Fibroblast of the aortic adventitia (primary cell): ENCODE measurements around the gene CFAP99. TPM values are rescaled to one million over a fixed set of nuclear protein-coding genes. Genes with fewer than 3 reads are reported as not detected.

Experiments
- DNase-seq: peaks from one replicate; pipeline ENCODE4 v3.0.0-alpha.2; 2010; ENCODE audit warnings: low read depth
- H3K4me3 ChIP-seq: 2 replicates; pipeline ENCODE4 v1.5.1; 2011; ENCODE audit warnings: low read depth, mild to moderate bottlenecking, control low read depth, low read length, moderate library complexity
- total RNA-seq: library from RNA; depleted of rRNA; stranded (reverse); fragments of >200 nt; gene quantifications from 2 replicates; pipeline ENCODE4 v1.2.3, GENCODE V29; 2012; ENCODE audit warnings: low replicate concordance
- TF ChIP-seq, protein P1 (sequence below): IDR thresholded peaks from 2 replicates; pipeline ENCODE4 v1.5.1; 2011; ENCODE audit warnings: mild to moderate bottlenecking, low read length, control low read depth, inconsistent platforms; ENCODE audit not compliant: insufficient read depth

Gene CFAP99
- total RNA-seq, 1 donor, result not detected

DNA sequence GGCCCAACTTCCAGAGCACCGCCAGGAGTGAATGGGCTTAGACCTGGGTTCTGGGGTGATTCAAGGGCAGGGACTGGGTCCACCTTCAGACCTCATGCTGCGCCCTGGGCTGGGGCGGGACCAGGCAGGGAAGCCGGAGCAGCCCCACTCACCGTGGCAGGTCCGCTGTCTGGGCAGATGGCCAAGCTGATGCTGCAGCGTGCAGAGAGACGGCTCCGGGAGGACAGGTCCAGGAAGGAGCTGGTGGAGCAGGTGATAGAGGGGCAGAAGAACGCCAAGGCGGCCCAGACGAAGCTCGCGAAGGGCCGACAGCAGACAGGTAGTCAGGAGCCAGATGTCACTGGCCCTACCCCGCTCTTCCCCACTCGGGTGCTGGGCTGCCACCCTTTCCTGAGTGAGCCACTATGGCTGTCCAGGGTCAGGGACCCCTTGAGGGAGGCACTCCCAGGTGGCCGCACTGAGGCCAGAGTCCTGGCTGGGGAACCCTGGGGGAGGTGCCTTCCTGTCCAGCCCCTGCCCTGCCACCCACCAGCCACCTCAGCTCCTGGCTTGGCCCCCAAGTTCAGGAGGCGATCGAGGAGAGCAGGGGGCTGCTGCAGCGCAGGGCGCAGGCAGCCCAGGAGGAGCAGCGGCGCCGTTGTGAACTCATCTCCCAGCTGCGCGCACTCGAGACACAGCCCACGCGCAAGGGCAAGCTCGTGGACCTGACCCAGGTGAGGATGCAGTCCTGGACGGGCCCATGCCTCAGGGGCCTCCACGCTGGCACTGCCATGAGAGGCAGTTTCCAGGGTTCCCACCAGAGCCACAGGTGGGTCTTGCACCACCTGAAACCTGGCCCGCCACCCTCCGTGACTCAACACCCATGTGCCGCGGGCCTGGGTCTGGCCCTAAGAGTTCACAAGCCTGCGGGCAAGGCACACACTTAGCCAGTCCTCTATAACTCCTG is 40.1 kb downstream of the CFAP99 start:
- TF ChIP-seq, protein P1, sequence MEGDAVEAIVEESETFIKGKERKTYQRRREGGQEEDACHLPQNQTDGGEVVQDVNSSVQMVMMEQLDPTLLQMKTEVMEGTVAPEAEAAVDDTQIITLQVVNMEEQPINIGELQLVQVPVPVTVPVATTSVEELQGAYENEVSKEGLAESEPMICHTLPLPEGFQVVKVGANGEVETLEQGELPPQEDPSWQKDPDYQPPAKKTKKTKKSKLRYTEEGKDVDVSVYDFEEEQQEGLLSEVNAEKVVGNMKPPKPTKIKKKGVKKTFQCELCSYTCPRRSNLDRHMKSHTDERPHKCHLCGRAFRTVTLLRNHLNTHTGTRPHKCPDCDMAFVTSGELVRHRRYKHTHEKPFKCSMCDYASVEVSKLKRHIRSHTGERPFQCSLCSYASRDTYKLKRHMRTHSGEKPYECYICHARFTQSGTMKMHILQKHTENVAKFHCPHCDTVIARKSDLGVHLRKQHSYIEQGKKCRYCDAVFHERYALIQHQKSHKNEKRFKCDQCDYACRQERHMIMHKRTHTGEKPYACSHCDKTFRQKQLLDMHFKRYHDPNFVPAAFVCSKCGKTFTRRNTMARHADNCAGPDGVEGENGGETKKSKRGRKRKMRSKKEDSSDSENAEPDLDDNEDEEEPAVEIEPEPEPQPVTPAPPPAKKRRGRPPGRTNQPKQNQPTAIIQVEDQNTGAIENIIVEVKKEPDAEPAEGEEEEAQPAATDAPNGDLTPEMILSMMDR, result no peak
- DNase-seq, result no peak
- no peak overlapping the region for H3K4me3 ChIP-seq

DNA sequence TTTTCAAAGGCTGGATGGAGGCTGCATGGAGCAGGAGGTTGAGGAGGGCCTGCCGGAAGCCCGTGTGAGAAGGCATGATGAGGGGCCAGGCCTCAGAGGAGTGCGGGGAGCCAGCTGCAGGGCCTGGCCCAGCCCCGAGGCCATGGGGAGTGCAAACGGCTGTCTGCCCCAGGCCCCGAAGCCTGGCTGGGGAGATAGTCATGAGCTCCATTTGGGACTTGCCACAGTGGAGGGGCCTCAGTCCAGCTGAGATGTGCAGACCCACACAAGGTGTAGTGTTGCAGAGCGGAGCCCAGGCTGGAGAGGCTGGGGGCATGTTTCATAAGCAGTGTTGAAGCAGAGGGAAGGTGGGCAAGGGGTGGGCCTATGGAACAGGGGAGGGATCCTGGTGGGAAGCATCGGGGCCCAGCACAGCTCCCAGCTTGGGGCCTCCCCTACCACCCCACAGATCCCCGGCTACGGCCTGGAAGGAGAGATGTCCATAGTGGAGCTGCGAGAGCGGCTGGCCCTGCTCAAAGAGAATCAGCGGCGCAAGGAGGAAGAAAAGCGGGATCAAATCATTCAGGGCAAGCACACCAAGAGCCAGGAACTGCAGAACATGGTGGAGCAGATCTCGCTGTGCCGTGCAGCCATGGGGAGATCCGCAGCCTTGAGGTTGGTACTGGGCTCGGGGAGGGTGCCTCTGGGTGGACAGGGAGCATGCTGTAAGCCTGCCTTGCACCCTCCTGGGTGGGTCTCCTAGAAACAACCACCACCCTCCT is 41.0 kb downstream of the CFAP99 start:
- H3K4me3 ChIP-seq, result no peak overlapping the region
- DNase-seq, result no peak
- TF ChIP-seq, protein P1, result no peak

GRCh38 chr4:2461246-2461960 is 42.6 kb downstream of the CFAP99 start:
- H3K4me3 ChIP-seq, result no peak overlapping the region
- TF ChIP-seq, protein P1, result no peak
- no peak for DNase-seq

DNA sequence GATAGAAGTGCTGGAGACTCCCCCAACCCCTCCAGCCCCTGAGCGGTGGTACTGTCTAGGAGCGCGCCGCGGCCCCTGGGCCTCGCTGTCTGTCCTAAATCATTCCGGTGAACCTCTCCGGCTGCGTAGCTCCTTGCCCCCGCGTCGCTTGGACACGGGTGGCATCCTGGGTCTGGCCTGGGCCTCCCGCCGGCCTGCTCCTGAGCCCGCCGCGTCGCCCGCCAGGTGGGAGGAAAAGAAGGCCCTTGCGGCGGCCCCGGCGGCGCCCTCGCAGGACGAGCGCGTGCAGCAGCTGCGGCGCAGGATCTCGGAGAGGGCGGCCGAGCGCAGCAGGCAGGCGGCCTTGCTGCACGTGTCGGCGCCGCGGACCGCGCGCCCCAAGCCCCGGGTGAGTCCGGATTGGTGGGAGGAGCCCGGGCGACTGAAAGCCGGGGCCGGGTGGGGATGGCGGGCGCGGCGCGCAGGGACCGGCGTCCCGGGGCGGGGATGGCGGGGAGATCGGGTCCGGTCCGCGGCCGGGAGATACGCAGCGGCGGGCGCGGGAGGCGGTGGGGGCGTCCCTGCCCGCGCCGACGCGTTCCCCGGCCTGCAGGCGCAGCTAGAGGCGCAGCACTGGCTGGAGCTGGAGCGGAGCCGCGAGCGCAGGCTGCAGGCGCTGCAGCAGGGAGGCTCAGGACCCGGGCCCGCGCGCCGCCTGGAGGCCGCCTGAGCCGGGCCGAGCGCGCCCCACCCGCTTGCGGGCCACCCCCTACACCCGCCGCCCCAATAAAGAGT is 43.6 kb downstream of the CFAP99 start:
- peak; percentile 68 for DNase-seq
- TF ChIP-seq, protein P1, result peak; percentile 38
- H3K4me3 ChIP-seq, result peak overlapping the region; percentile 56

GRCh38 chr4:2462992-2463762 is 44.4 kb downstream of the CFAP99 start:
- peak; percentile 14 for DNase-seq
- H3K4me3 ChIP-seq, result peak overlapping the region; percentile 47
- TF ChIP-seq, protein P1, result no peak
